T-cell (primary cell): ENCODE results near the gene HLTF. TPM values are rescaled to one million over a fixed set of nuclear protein-coding genes. Genes with fewer than 3 reads are reported as not detected.

Experiments used
- ATAC-seq, 4 experiments: fragments of 200-7000 bp in 3 of 4; fragments of 150-1000 bp in 1 of 4; cut with Tn5 transposase; replicated peaks in 1 of 4; 1 replicate in 3 of 4; 2 replicates in 1 of 4; pipeline ENCODE4 v1.10.0; 2021; ENCODE audit warnings: moderate library complexity in 3 of 4, mild to moderate bottlenecking in 2 of 4, moderate number of reproducible peaks in 1 of 4
- CTCF ChIA-PET, 2 donors: fragments of 300-600 bp; sonication (Branson Sonifier 250); formaldehyde crosslinking; loops; one replicate each; lab custom pipeline; 2022; ENCODE audit warnings: antibody characterized with exemption in 2 of 2; lab: Charles Lee
- POLR2A ChIA-PET, 2 donors: fragments of 300-600 bp; sonication (Branson Sonifier 250); formaldehyde crosslinking; loops; one replicate each; lab custom pipeline; 2022; ENCODE audit warnings: antibody characterized with exemption in 2 of 2; lab: Charles Lee
- DNase-seq, 35 experiments: peaks; one replicate each; pipeline versions ENCODE4 v3.0.0 to v3.0.0-alpha.2; 2013 to 2023
- H3K27ac ChIP-seq: one replicate; pipeline ENCODE4 v1.5.1; 2013; ENCODE audit warnings: low read length
- H3K27me3 ChIP-seq, 2 experiments: replicated peaks in 1 of 2; 1 replicate in 1 of 2; 2 replicates in 1 of 2; pipeline versions ENCODE4 v1.6.1 to v1.7.0; 2013; ENCODE audit warnings: low read length in 1 of 2, mixed read lengths in 1 of 2; ENCODE audit not compliant: control insufficient read depth in 2 of 2, insufficient read depth in 2 of 2; ENCODE audit errors: extremely low read depth in 1 of 2
- H3K36me3 ChIP-seq, 2 donors: 1 replicate in 1 of 2; 2 replicates in 1 of 2; pipeline versions ENCODE4 v1.6.1 to v1.7.0; 2013; ENCODE audit warnings: low read length in 1 of 2; ENCODE audit not compliant: control insufficient read depth in 2 of 2, insufficient read depth in 1 of 2; ENCODE audit errors: extremely low read depth in 1 of 2
- H3K4me1 ChIP-seq, 2 experiments: 1 replicate in 1 of 2; 2 replicates in 1 of 2; pipeline versions ENCODE4 v1.6.1 to v1.7.0; 2013; ENCODE audit warnings: low read length in 2 of 2, mixed read lengths in 1 of 2; ENCODE audit not compliant: insufficient read depth in 2 of 2, control insufficient read depth in 1 of 2; ENCODE audit errors: extremely low read depth in 1 of 2
- H3K4me3 ChIP-seq, 2 donors: 1 replicate in 1 of 2; 2 replicates in 1 of 2; pipeline versions ENCODE4 v1.5.1 to v1.7.0; 2013; ENCODE audit warnings: mild to moderate bottlenecking in 2 of 2, low read length in 1 of 2, moderate library complexity in 1 of 2; ENCODE audit not compliant: control insufficient read depth in 1 of 2; ENCODE audit errors: extremely low read depth in 1 of 2
- H3K9me3 ChIP-seq: 2 replicates; pipeline ENCODE4 v1.7.0; 2013
- H3K27ac Mint-ChIP-seq, 2 donors: one replicate each; pipeline ENCODE4 v1.8.0; 2020 to 2021; ENCODE audit warnings: mild to moderate bottlenecking in 2 of 2, mixed read lengths in 2 of 2
- H3K27me3 Mint-ChIP-seq, 2 donors: one replicate each; pipeline ENCODE4 v1.8.0; 2021 to 2022; ENCODE audit warnings: mixed read lengths in 2 of 2
- H3K36me3 Mint-ChIP-seq: one replicate; pipeline ENCODE4 v1.8.0; 2021; ENCODE audit warnings: mixed read lengths
- H3K4me1 Mint-ChIP-seq, 3 donors: one replicate each; pipeline ENCODE4 v1.8.0; 2020 to 2022; ENCODE audit warnings: mixed read lengths in 3 of 3, mild to moderate bottlenecking in 1 of 3
- H3K4me3 Mint-ChIP-seq, 3 donors: one replicate each; pipeline ENCODE4 v1.8.0; 2020 to 2022; ENCODE audit warnings: mild to moderate bottlenecking in 3 of 3, mixed read lengths in 3 of 3, moderate library complexity in 3 of 3
- H3K9me3 Mint-ChIP-seq, 3 donors: one replicate each; pipeline ENCODE4 v1.8.0; 2020 to 2022; ENCODE audit warnings: mixed read lengths in 3 of 3
- WGBS: methylation state at CpG from one replicate; pipeline ENCODE4 v1.1.5; 2013; ENCODE audit warnings: missing lambda C conversion rate; ENCODE audit not compliant: insufficient coverage; 5-methylcytosine and 5-hydroxymethylcytosine counted together
- total RNA-seq, 35 experiments: library from RNA in 6 of 35; stranded (reverse) in 6 of 35; fragments of 120-200 nt in 1 of 35; gene quantifications; one replicate each; pipeline versions ENCODE4 v1.2.1 to v1.2.4 and lab custom pipeline; 2013 to 2026

HLTF gene
- total RNA-seq, 5 donors from 2014 or later (not counting 1 experiment from before 2014, with no cell fraction given): 12.5 to 25.4 (median 19.1) TPM

DNA sequence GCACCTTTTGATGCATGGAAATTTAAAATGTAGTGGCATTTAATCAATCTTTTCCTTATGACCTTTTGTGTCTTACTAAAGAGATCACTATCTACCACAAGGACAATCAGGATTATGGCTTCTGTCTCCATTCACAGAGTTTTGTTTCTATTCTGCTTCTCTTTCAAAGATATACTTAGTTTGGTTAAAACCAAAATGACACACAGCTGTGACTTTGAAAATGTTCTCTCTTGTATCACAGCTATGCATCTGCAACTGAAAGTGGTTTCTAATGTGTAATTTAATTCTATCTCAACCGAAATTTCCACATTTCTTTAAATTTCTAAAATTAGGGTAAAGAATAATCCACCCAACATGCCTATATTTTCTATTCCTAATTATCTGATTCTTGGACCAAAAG, 27.7 kb downstream of the HLTF start:
- Mint-ChIP-seq H3K27ac (no peak overlapping the region), H3K36me3 (peaks cover 57% of the 10 kb centered on the region)
- no peak for ATAC-seq

DNA sequence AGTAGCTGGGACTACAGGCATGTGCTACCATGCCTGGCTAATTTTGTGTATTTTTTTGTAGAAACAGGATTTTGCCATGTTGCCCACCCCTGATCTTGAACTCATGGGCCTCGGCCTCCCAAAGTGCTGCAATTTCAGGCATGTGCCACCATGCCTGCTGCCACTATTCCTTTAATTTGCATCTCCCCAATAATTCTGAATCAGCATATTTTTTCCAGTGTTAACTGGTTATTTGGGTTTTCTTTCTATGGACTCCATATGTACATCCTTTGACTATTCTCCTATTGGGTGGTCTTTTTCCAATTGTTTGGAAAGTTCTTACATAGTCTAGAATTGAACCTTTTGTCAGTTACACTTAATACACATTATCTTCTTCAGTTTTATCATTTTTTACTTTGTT, 28.1 kb downstream of the HLTF start:
- Histone ChIP-seq H3K4me1 (no peaks in the 10 kb centered on the region), H3K36me3 (peaks cover 0 to 20% of the 10 kb centered on the region in 2 donors), H3K27me3 (no peaks in the 10 kb centered on the region), H3K27ac (no peak overlapping the region), H3K4me3 (no peak overlapping the region), H3K9me3 (no peaks in the 10 kb centered on the region)
- Mint-ChIP-seq H3K27ac (no peak overlapping the region), H3K4me1 (no peaks in the 10 kb centered on the region), H3K27me3 (no peaks in the 10 kb centered on the region), H3K4me3 (no peak overlapping the region), H3K36me3 (peaks cover 57% of the 10 kb centered on the region), H3K9me3 (peaks cover 0 to 2% (median 0%) of the 10 kb centered on the region in 3 donors)
- no CpG with 5 or more reads among the region's 1 CpG for WGBS
- DNase-seq (no peak), ATAC-seq (no peak)
- ChIA-PET POLR2A (no interaction called here), CTCF (no interaction called here)

More for the DNA sequence above, 27.7 kb downstream of the HLTF start:
- H3K27me3 ChIP-seq: no peaks in the 10 kb centered on the region
- no peaks in the 10 kb centered on the region for H3K4me1 ChIP-seq
- DNase-seq: no peak
- WGBS: no CpG with 5 or more reads among the region's 1 CpG
- H3K4me3 ChIP-seq: no peak overlapping the region
- Mint-ChIP-seq H3K9me3 (no peaks in the 10 kb centered on the region), H3K4me1 (no peaks in the 10 kb centered on the region), H3K4me3 (no peak overlapping the region), H3K27me3 (no peaks in the 10 kb centered on the region)
- H3K9me3 ChIP-seq: no peaks in the 10 kb centered on the region
- peaks cover 0 to 20% of the 10 kb centered on the region in 2 donors for H3K36me3 ChIP-seq
- no peak overlapping the region for H3K27ac ChIP-seq
- ChIA-PET POLR2A (no interaction called here), CTCF (no interaction called here)

DNA sequence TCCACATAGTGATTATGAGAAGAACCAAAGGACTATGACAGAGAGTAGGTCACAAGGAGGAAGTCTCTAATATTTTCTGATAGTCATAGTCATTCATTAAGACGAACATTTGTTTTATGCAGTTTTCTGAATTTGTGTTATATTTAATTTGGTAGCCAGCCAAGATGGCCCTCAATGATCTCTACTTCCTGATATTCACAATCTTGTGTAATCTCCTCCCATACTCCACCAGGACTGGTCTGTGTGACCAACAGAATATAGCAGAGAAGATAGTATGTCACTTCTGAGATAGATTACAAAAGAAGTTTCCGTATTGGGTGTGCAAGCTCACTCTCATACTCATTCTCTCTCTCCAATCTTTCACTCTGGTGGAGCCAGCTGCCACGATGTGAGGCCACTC, 30.8 kb downstream of the HLTF start:
- no peak overlapping the region for H3K4me3 Mint-ChIP-seq
- H3K27me3 Mint-ChIP-seq: no peaks in the 10 kb centered on the region
- ATAC-seq: no peak
- H3K9me3 Mint-ChIP-seq: peaks cover 0 to 6% (median 0%) of the 10 kb centered on the region in 3 donors
- no peak overlapping the region for H3K27ac Mint-ChIP-seq
- H3K4me3 ChIP-seq: no peak overlapping the region
- DNase-seq: no peak
- H3K4me1 ChIP-seq: no peaks in the 10 kb centered on the region
- no peaks in the 10 kb centered on the region for H3K27me3 ChIP-seq
- no CpG with 5 or more reads among the region's 3 CpGs for WGBS
- H3K4me1 Mint-ChIP-seq: no peaks in the 10 kb centered on the region
- peaks cover 4 to 18% of the 10 kb centered on the region in 2 donors for H3K36me3 ChIP-seq
- POLR2A ChIA-PET: interaction anchor here in 1 of 2 donors (0.6 kb wide), 1 partner anchor 1789 kb away, joined by 3 read pairs; no protein-coding TSS in a partner anchor
- peaks cover 64% of the 10 kb centered on the region for H3K36me3 Mint-ChIP-seq
- no peaks in the 10 kb centered on the region for H3K9me3 ChIP-seq
- H3K27ac ChIP-seq: no peak overlapping the region
- CTCF ChIA-PET: no interaction called here

DNA sequence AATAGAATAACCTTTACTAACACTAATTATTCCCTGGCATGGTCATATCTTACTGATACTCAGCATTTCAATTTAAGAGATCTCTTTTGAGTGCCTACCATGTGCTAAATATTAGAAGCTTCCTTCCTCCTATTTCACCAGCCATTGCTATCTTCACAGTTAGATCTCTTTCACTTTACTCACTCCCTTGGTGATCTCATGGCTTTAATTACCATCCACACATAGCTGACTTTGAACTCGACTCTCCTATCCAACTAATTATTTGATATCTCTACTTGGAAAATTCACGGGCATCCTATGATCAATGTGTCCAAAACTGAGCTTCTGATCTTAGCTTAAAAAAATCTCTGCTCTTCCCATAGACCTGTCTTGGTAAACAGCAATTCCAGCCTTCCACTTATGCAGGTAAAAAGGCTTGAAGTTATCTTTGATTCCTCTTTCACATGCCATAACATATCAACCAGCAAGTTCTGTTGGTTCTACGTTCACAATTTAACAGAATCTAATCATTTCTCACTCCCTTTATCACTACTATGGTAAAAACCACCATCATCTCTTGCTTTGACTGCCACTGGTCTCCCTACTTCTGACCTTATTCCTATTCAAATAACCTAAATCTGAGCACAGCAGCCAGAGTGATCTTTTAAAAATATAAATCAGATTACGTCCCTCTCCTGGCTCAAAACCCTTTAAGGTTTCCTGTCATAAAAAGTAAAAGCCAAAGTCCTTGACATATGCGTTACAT, 41.8 kb downstream of the HLTF start:
- H3K4me1 Mint-ChIP-seq: peaks cover 19 to 24% (median 21%) of the 10 kb centered on the region in 3 donors
- H3K27ac Mint-ChIP-seq: no peak overlapping the region
- POLR2A ChIA-PET: no interaction called here

DNA sequence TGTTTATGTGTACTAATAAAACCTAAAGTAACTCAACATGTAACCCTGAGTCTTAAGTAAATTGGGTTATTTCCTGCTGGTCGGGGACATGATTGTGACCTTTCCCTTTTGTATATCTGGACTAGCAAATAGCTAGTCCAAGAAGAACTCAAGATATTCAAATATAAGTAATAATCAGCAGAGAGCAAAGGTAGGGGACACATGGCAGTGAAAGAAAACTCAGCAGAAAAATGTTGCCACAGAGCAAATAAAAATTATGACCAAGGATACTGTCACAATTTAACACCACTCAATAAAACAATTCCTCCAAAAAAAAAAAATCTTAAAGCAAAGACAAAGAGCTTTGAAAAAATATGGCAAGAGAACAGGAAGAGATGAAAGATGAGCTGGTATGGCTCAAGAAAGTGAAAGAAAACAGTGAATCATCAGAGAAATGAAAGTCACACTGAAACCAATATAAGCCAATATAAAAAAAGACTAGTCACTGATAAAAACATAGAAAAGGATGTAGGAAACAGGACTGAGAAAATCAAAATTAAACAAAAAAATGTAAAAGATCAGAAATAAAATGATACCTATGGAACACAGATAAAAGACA, 43.4 kb downstream of the HLTF start:
- H3K27me3 ChIP-seq: no peaks in the 10 kb centered on the region
- no peaks in the 10 kb centered on the region for H3K4me1 ChIP-seq
- ChIA-PET POLR2A (interaction anchor here in 1 of 2 donors (0.7 kb wide), 1 partner anchor 162 kb away, joined by 3 read pairs; no protein-coding TSS in a partner anchor), CTCF (interaction anchor here (0.6 to 1.5 kb wide), 6 partner anchors 33 to 772 kb away, joined by 3 to 7 read pairs (median 3); partner anchors contain the start of gene COMMD2 (in 1 of the 2))
- H3K27me3 Mint-ChIP-seq: no peaks in the 10 kb centered on the region
- peak overlapping the region; percentile 75 to 83 for H3K27ac Mint-ChIP-seq
- H3K36me3 Mint-ChIP-seq: peaks cover 49% of the 10 kb centered on the region
- H3K4me3 Mint-ChIP-seq: no peak overlapping the region
- H3K4me3 ChIP-seq: no peak overlapping the region
- H3K9me3 ChIP-seq: no peaks in the 10 kb centered on the region
- peaks cover 0 to 24% of the 10 kb centered on the region in 2 donors for H3K36me3 ChIP-seq
- no peak overlapping the region for H3K27ac ChIP-seq
- no peak for DNase-seq
- no CpG with 5 or more reads among the region's 1 CpG for WGBS
- H3K9me3 Mint-ChIP-seq: no peaks in the 10 kb centered on the region
- no peak for ATAC-seq
- peaks cover 19 to 24% (median 21%) of the 10 kb centered on the region in 3 donors for H3K4me1 Mint-ChIP-seq

More for the DNA sequence above, 41.8 kb downstream of the HLTF start:
- CTCF ChIA-PET: no interaction called here
- H3K36me3 ChIP-seq: peaks cover 0 to 21% of the 10 kb centered on the region in 2 donors
- no peak overlapping the region for H3K4me3 ChIP-seq
- peaks cover 43% of the 10 kb centered on the region for H3K36me3 Mint-ChIP-seq
- no peaks in the 10 kb centered on the region for H3K27me3 ChIP-seq
- H3K9me3 ChIP-seq: no peaks in the 10 kb centered on the region
- 91% methylated on average over 5 of the region's 5 CpGs for WGBS
- ATAC-seq (no peak), DNase-seq (no peak)
- no peak overlapping the region for H3K4me3 Mint-ChIP-seq
- no peaks in the 10 kb centered on the region for H3K9me3 Mint-ChIP-seq
- H3K4me1 ChIP-seq: no peaks in the 10 kb centered on the region
- H3K27me3 Mint-ChIP-seq: no peaks in the 10 kb centered on the region
- H3K27ac ChIP-seq: no peak overlapping the region

DNA sequence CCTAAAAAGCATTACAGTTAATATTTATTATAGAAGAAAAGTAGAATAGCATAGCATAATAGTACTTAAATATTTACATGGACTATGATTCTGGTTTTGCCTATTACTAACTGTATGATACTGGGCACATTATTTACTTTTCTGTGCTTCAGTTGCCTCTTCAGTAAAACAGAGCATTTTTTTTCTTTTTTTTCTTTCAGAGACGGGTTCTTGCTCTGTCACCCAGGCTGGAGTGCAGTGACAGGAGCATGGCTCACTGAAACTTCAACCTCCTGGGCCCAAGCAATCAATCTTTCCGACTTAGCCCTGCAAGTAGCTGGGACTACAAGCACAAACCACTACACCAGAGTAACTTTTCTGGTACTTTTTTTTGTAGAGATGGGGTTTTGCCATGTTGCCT, 48.0 kb downstream of the HLTF start:
- Mint-ChIP-seq H3K36me3 (peaks cover 31% of the 10 kb centered on the region), H3K4me1 (peaks cover 7 to 12% (median 12%) of the 10 kb centered on the region in 3 donors), H3K9me3 (no peaks in the 10 kb centered on the region), H3K27ac (no peak overlapping the region), H3K27me3 (no peaks in the 10 kb centered on the region), H3K4me3 (no peak overlapping the region)
- ATAC-seq: no peak
- Histone ChIP-seq H3K36me3 (peaks cover 0 to 24% of the 10 kb centered on the region in 2 donors), H3K27ac (no peak overlapping the region), H3K27me3 (no peaks in the 10 kb centered on the region), H3K4me1 (no peaks in the 10 kb centered on the region), H3K4me3 (no peak overlapping the region), H3K9me3 (no peaks in the 10 kb centered on the region)
- ChIA-PET CTCF (no interaction called here), POLR2A (no interaction called here)
- no peak for DNase-seq
- WGBS: no CpG with 5 or more reads among the region's 2 CpGs
